AG04450 (cell line): Measurements from ENCODE around the gene LDB2. TPM values are rescaled to one million over a fixed set of nuclear protein-coding genes. Genes with fewer than 3 reads are reported as not detected.

ENCODE experiments used
- CTCF ChIA-PET: fragments of 300-600, 350-600 bp; formaldehyde crosslinking; extraction: SDS; loops from one replicate; lab custom pipeline; 2022; ENCODE audit warnings: antibody characterized with exemption, inconsistent platforms; lab: Charles Lee
- POLR2A ChIA-PET: fragments of 350-600 bp; formaldehyde crosslinking; extraction: SDS; loops from one replicate; lab custom pipeline; 2021; ENCODE audit warnings: antibody characterized with exemption, inconsistent platforms; lab: Yijun Ruan, JAX
- DNase-seq: peaks from one replicate; pipeline ENCODE4 v3.0.0-alpha.2; 2011; ENCODE audit warnings: low read depth, low spot score
- H3K27ac ChIP-seq: one replicate; pipeline ENCODE4 v1.5.1; 2012; ENCODE audit warnings: low read depth, low read length, control low read depth
- H3K27me3 ChIP-seq: one replicate; pipeline ENCODE4 v1.6.0; 2012; ENCODE audit warnings: low read length; ENCODE audit not compliant: control insufficient read depth, insufficient read depth
- H3K4me3 ChIP-seq: 2 replicates; pipeline ENCODE4 v1.5.1; 2011; ENCODE audit warnings: mild to moderate bottlenecking, low read depth, low read length, control low read depth
- H3K9me3 ChIP-seq: 2 replicates; pipeline ENCODE4 v1.5.1; 2012; ENCODE audit warnings: low read length; ENCODE audit not compliant: control insufficient read depth, insufficient read depth
- CTCF ChIP-seq: IDR thresholded peaks from 2 replicates; pipeline ENCODE4 v1.5.1; 2011; ENCODE audit warnings: low read depth, low read length, control low read depth, inconsistent platforms
- polyA plus RNA-seq: library from polyadenylated mRNA; depleted of rRNA; stranded (reverse); fragments of >200 nt; gene quantifications from 2 replicates; pipeline ENCODE4 v1.2.3, GENCODE V29; 2011

LDB2 gene
- polyA plus RNA-seq, 1 experiment = 180 TPM

- no peak for TF ChIP-seq CTCF
- CTCF ChIA-PET = no interaction called here
- Histone ChIP-seq H3K9me3 (no peaks in the 10 kb centered on the region), H3K4me3 (no peak overlapping the region), H3K27me3 (no peaks in the 10 kb centered on the region), H3K27ac (no peak overlapping the region)
- DNase-seq = no peak
- POLR2A ChIA-PET = no interaction called here
Measured at GRCh38 chr4:16537926-16538325, 360.5 kb downstream of the LDB2 start.

GRCh38 chr4:16532240-16532970 is 366.0 kb downstream of the LDB2 start:
- TF ChIP-seq CTCF = no peak
- H3K27me3 ChIP-seq = no peaks in the 10 kb centered on the region
- H3K4me3 ChIP-seq = no peak overlapping the region
- ChIA-PET POLR2A (no interaction called here), CTCF (interaction anchor here (1.1 kb wide), 1 partner anchor 936 kb away, joined by 3 read pairs; no protein-coding TSS in a partner anchor)
- no peak overlapping the region for H3K27ac ChIP-seq
- DNase-seq = peak; percentile 66
- H3K9me3 ChIP-seq = no peaks in the 10 kb centered on the region

- DNase-seq = no peak
- no peaks in the 10 kb centered on the region for H3K27me3 ChIP-seq
- no peaks in the 10 kb centered on the region for H3K9me3 ChIP-seq
- H3K27ac ChIP-seq = no peak overlapping the region
- CTCF ChIA-PET = interaction anchor here (0.6 kb wide), 1 partner anchor 799 kb away, joined by 4 read pairs; no protein-coding TSS in a partner anchor
- TF ChIP-seq CTCF = no peak
- POLR2A ChIA-PET = no interaction called here
- no peak overlapping the region for H3K4me3 ChIP-seq
Measured at GRCh38 chr4:16530688-16531635, 367.5 kb downstream of the LDB2 start.

GRCh38 chr4:16524911-16525554 is 373.4 kb downstream of the LDB2 start:
- CTCF ChIA-PET = interaction anchor here (0.7 to 1.0 kb wide), 2 partner anchors 8 to 923 kb away, joined by 4 to 5 read pairs; no protein-coding TSS in a partner anchor
- Histone ChIP-seq H3K27ac (peak overlapping the region; percentile 72), H3K27me3 (no peaks in the 10 kb centered on the region), H3K4me3 (no peak overlapping the region), H3K9me3 (no peaks in the 10 kb centered on the region)
- POLR2A ChIA-PET = no interaction called here
- no peak for TF ChIP-seq CTCF
- peak; percentile 76 for DNase-seq
